ENCODE measurements around the gene RASSF1.
"Not testable (repeated sequence)": the region's sequence is repeated elsewhere in the genome, so short reads cannot be mapped to it uniquely, and the experiment has no call there.

RASSF1 gene

DNA sequence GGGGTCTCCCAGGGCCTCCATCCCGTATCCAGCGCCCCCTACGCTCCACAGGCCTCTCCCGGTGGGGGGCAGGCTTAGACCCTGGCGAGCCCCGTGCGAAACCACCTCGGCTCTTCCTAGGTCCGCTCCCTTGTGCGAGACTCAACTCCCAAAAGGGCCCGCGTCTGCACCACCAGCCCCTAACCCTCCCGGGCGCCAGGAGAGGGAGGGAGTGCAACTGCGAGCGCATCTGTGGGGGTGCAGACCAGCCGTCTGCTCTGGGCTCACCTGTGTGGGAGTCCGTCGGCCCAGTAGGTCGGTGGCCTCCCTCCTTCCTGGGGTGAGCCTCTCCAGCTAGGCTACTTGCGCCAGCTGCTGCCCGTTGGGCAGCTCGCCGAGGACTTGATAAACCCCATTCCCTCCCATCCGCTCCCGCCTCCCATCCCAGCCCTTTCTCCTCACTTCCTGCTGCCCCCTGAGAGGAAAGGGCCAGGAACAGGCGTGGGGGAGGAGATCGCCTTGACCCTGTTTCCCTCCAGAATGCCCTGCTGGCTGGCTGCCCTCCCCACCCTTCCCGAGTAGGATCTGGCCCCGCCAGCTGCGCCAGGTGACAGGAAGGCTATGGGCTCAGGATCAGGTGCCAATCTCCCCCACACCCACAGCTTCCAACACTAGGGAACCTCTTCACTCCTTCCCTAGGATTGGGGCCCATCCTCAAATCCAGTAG is 18.1 kb downstream of the RASSF1 start, which contains the start of gene HYAL2:
Gene HYAL2 (minus strand): TSS at position 360 of the 706 bp plus-strand sequence. CDS start 2,256 bp downstream, outside the sequence.
- no peak for DNase-seq

DNA sequence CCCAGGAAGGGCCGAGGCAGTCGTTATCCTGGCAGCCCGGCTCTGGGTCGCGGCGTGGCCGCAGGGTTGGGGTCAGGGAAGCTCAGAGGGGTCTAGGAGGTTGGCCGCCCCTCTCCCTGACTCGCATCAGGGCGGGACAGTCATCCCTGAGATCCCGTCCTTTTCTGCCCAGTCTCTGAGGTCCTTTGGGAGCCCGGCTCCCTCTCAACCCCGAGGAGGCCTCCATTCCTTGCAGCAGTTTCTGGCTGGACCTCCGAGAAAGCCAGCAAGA is 18.6 kb downstream of the RASSF1 start:
- no peak for DNase-seq

DNA sequence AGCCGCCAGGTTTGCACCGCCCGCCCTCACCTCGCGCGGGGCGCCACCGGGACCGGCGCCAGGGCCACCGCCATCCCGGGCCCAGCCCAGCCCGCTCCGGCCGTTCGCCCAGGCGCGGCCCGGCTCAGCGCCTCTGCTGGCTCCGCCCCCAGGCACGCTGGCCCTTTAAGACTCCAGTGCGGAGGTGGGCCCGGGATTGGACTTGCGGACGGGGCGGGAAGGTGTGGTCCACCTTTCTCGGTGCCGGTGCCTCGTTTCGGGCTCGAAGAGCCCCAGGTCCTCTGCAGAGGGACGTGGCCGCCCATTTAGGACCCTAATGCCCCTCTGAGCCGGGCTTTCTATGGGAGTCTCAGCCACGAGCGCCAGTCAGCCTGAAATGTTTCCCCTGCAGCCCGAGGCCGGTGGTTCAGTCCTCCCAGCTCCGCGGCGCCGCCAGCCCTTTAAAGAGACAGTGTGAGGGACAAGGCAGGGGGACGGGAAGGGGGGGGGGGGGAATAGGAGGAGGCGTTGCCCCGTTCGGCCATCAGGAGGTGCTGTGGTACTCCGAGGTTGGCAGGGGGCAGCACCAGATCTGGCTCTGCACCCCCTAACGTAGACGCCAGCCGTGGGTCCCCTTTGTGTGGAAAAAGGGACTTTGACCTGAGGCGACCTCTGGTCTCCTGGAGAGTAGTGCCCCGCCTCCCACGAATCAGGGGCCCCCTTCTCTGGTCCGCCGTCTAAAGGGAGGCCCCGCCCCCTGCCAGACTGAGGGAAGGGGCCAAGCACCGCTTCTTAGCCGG is 19.1 kb downstream of the RASSF1 start:
- peak; percentile 88 for DNase-seq

DNA sequence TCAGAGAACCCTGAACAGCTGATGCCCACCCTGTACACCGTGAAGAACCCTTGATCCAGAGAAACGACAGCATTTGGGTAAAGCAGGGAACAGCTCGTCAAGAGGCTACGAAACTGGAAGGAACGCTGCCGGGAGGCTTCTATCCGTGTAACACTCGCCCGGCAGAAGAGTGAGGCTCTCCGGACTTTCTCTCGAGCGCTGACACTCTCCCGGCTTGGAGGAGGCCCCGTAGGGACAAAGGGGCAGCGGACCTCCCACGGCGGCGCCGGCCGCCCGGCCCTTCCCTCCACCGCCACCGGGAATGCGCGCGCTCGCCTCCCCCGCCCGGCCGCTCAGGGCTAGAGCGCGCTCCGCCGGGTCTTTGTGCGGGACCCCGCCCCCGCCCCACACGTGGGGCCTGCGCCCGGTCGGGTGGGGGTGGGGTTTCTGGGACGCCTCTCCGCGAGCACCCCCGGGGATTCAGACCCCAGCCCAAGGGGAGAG is 19.7 kb downstream of the RASSF1 start:
- DNase-seq, result no peak

DNA sequence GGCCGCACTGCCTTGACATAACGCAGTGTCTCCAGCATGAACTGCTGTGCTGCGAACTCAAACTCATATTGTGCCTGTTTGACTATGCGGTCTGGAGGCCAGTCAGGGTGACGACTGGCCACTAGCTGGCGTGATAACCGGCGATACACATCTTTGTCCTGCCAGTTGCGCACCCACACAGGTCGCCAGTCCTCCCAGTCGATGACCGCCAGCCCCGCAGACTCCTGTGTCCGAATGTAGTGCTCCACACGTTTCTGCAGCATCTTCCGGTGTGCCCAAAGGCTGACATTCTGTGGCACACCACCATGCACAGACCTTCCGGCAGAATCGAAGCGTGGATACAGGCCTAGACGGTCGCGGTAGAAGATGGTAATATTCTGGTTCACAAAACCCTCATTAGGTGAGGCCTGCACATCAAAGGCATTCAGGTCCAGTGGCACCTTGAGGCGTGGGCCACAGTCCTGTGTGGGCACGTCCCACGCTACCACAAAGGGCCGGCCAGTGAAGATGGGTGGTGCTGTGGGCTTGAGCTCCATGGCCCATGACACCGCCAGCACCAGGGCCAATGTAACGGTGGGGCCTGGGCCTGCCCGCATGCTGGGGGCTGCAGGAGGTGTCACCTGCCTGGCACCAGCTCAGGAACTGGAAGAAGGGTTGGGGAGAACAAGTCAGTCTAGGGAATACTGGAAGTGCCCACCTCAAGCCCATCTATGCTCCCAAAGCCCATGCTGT is 20.6 kb downstream of the RASSF1 start:
- DNase-seq, result no peak

DNA sequence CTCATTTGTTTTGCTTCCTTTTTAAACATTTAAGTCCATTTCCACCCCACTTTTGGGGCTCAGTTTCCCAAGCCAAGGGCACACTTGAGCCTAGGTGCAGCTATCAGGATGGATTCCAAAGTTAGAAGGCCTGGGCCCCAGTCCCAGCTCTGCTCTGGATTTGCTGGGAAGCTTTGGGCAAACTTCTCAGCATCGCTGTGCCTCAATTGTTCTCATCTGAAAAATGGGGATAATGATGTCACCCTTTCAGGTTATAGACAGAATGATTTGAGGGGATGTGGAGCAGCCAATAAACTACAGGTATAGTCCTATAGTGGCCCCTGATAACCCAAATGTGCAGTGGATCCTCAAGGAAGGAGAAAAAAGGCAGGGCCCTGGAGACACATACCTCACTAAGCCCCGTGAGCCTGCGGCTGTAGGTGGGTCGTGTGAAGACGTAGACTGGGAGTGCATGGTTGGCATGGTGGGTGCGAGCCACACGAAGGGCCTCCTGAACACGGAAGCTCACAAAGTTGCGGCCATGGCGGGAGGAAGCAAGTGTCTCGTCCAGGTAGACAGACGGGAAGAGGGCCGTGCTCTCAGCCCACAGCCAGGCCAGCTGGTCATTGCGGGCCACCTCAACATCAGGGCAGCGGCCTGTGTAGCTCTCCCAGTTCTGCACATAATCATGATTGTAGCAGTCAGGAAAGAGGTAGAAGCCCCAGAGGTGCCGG is 21.3 kb downstream of the RASSF1 start:
- DNase-seq, result no peak

DNA sequence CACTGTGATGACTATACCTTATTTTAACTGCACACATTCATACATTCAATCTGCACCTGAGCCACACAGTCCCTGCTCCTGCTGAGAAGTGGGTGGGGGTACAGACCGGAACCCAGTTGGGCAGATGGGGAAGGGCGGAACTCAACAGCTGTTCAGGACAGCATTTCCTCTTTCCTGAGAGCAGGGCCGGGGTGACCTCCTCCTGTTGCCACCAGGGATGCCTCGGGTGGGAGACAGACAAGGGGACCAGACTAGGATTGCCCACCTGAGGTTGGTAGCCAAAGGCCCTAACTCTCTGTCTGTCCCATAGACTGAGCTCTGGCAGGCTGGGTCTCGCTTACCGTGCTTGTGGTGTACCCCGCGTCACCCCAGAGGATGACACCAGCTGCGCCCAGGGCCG is 22.0 kb downstream of the RASSF1 start:
- DNase-seq, result no peak

DNA sequence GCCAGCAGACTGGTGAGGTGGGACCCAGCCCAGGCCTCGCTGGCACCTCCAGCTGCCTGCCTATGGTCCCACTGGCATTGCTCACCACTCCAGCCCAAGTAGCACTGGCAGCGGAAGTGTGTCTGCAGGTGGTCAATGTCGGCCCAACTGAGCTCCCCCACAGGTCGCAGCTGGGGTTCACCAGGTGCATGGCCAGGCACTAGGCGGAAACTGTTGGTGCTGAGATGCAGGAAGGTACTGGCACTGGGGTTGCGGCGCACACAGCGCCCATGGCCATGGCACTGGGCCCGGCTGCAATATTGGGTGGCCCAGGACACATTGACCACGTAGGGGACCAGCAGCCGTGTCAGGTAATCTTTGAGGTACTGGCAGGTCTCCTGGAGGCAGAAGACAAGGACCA is 22.5 kb downstream of the RASSF1 start:
- no peak for DNase-seq

DNA sequence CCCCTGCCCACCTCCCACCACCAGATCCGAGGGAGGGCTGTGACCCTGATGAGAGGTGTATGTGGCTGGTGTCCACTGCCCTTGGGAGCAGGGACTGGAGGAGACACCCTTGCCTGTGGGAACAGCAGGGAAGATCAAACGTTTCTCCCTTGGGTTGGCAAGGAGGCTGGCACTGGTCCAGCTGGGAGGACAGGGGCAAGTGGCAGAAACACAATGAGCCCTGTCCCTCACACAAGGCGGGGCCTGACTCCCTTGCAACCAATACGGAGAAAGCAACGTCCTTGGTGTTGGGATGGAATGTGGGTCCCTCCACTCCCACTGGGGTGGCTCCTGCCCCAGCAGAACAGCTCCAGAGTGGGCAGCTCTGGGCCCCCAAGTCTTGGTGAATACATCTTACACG is 23.3 kb downstream of the RASSF1 start:
- no peak for DNase-seq

DNA sequence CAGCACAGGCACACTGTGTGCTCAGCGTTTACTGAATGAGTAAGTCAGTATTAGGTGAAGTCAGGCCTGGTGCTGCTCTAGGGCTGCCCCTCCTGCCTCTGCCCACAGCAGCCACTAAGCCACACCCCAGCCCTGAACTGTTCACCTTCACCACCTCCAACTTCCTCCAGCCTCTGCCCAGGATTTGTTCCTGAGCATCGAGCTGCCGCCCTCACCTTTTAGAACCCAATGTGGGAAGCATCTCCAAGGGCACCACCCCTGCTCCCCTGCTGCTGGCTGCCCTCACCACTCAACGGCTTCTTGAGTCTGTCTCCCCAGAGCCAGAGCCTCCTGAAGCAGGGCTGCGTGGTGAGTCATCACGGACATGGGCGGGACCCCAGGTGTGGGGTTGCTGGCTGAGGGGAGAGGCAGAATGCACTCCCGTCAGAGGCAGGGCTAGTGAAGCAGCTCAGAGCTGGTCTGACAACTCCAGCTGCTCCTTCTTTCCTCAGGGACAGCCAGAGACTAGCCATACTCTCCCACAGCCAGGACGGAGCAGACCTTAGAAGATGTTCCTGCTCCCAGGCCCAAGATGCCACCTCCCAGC is 23.9 kb downstream of the RASSF1 start:
- DNase-seq, result peak; percentile 79

DNA sequence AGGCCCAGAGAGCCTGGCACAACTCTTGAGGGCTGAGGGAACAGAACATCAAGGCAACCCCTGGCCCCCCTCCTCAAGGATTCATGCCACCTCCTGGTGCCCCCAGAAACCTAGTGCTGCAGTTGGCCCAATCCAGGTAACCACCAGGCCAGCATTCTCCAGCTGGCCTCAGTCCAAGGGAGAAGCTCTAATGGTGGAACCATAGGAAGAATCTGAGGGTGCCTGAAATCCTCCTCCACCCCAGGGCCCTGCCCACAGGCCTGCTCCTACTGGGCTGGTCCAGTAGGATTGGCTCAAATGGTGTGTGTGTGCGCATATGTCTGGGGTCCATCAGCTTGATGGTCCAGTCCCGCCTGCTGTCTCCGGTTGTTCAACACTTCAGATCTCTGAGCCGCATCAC is 25.8 kb downstream of the RASSF1 start:
- no peak for DNase-seq

DNA sequence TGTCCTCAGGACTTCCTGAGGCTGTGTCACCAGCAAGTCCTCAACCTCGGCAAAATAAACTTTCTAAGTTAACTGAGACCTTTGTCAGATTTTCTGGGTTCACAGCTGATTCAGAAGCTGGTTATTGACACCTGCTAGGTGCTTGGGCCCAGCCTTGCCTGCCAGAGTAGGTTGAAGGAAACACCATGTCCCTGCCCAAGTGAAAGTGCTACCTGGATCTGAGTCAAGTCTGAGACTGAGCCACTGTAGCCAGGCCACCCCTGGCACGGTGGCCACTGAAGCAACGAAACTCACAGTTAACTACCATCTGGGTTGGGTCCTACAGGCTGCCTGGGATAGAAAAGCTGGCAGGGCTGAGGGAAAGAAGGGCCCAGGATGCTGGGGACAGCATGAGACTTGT is 26.3 kb downstream of the RASSF1 start:
- no peak for DNase-seq

DNA sequence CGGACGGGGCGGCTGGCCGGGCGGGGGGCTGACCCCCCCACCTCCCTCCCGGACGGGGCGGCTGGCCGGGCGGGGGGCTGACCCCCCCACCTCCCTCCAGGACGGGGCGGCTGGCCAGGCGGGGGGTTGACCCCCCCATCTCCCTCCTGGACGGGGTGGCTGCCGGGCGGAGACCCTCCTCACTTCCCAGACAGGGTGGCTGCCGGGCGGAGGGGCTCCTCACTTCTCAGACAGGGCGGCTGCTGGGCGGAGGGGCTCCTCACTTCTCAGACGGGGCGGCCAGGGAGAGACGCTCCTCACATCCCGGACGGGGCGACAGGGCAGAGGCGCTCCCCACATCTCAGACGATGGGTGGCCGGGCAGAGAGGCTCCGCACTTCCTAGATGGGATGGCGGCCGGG is 28.6 kb downstream of the RASSF1 start:
- not testable (repeated sequence) for DNase-seq

DNA sequence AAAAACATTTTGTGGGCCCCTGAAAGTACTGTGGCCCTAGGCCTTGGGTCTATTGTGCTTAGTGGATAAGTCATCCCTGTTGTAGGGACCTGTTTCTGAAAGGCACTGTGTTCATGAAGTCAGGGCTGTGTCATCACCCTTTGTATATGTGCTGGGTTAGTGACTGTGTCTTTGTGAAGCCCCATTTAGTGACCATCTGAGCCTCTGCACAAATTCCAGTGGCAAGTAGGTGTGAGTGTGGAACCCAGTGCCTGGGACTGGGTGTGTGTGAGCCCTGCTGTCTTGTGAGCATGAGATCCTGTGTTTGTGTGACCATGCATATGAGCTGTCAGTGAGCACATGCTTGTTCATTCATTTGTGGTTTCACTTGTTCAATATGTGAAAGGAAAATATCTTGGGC is 36.0 kb downstream of the RASSF1 start:
- DNase-seq, result no peak

DNA sequence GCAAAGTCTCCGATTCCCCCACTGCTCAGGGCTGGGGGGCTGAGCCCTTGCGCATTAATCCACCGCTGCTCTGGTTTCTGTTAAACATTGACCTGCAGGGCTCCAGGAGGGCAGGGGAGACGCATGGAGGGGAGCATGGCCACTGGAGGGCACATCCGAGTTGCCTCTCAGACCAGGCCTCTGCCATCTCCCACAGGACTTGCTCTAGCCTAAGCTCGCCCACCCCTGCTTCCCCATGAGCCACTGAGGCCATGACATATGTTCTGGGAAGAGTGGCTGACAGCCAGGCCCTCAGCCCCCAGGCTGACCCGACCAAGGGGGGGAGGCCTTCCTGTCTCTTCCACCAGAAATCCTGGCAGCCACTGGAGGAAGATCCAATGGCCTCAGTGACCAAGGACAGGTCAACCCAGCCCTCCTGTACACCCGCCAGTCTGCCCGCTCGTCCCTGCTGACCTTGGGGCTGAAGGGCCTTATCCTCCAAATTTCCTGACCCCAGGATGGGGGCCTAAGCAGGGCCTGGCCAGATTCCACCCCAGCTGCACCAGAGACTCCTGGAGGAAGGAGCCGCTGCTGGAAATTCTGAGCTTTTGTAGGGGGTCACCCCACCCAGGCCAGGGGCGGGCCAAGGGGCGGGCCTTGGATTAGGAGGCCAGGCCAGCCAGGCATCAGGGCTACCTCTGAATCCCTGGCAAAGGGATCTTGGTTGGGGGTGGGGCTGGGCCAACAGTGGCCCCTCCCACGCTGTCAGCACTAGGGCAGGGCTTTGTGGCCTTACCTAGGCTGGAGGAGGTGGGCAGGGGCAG is 37.4 kb downstream of the RASSF1 start, which contains the start of gene HYAL1:
Gene HYAL1 (minus strand): TSS at position 562 of the 803 bp plus-strand sequence. CDS start 618 bp downstream, outside the sequence.
- DNase-seq, result no peak

DNA sequence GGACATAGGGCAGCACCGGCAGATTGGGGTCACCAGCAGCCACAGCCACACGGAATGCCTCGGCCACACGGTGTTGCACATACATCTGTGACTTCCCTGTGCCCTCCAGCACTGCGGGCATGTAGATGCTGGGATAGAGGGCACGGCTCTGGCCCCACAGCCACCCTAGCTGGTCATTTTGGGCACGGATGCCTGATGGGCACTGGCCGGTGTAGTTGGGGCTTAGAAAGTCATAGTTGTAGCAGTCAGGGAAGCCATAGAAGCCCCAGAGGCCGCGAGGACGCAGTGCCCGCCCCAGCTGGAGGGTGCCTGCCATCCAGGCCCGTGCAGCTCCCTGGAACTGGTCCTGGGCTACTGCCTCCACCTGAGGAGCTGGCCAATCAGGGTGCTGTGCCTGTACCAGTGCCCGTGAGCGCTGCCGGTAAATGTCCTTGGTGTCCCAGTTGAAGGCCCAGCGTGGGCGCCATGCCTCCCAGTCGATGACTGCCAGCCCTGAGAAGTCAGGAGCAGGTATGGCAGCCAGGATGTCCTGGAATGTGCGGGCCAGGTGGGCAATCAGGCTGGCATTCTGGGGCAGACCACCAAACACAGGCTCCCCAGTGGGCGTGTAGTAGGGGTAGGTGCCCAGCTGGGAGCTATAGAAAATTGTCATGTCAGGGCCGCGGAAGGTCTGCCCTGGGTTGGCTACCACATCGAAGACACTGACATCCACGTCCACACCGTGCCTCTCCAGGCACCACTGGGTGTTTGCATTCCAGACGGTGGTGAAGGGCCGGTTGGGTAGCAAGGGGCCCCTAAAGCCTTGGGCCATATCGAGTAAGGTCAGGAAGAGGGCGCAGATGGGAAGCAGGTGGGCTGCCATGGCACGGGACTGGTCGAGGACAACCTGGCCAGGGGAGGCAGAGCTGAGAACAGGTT is 38.3 kb downstream of the RASSF1 start:
- no peak for DNase-seq

DNA sequence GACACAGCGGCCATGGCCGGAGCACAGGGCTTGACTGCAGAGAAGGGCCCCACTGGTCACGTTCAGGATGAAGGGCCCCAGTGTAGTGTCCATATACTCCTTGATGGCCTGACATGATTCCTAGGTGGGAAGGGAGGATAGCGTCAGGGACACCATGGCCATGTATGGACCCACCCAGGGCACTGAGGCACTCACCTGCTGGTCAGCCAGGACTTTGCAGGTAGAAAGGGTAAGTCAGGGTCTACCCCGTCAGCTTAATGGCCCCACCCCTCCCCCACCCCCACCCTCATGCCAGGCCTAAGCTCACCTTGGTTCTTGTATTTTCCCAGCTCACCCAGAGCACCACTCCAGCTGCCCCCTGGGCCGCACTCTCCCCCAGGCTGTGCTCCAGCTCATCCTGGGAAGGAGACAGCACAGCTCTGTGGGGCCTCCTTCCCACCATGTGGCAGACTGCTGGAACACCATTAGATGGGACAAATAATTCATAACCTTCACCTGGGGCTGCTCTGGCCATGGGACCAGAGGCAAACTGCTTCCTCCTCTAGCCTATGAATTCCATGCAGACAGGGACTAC is 39.9 kb downstream of the RASSF1 start:
- DNase-seq, result no peak

DNA sequence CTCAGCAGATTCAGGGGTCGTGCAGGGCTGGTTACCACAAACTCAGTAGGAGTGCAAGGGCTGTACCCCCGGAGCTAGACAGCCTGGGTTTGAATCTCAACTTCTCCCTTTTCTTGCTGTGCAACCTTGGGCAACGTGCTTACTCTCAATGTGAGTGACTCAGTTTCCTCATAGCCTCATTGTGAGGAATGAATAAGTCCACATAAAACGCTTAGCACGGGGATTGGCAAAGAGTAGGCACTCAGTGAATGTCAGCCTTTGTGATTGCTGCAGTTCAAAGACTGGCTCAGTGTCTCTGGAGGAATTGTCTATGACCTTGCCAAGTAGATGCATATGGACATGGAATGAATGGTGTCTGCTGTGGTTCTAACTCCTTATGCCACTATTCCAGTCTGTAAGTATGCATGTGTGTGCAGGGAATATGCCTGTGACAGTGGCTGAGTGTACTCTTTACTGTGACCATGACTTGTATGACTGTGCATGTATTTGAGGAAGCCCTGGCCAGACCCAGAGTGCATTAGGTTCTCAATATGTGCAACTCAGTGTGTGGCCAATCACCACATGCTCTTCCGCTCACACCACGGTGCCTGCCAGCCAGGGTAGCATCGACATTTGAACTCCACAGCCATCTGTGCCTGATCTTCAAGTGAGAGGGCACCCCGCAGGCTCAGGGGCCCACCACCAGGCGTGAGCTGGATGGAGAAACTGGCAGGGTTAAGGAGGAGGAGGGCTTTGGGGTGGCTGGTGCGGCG is 40.5 kb downstream of the RASSF1 start:
- DNase-seq, result no peak

DNA sequence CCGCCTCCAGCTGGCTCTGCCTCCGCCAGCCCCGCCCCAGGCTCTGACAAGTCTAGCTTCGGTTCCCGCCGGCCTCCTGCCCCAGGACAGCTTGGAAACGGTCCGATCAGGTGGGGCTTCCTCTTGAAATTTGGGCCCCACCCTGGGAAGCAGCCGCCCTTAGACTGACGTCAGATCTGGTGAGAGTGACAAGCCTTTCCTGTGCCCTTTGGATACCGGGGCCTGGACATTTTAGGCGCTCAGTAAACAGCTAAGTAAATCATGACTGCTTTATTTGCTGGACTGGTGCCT is 41.1 kb downstream of the RASSF1 start:
- no peak for DNase-seq
